GM18870 (cell line): Measurements from ENCODE around the gene GMEB2.
"Not testable (repeated sequence)": the region's sequence is repeated elsewhere in the genome, so short reads cannot be mapped to it uniquely, and the experiment has no call there.

Source experiments
- ATAC-seq: cut with Tn5 transposase; IDR thresholded peaks from one replicate; pipeline ENCODE4 v1.9.1; 2021; ENCODE audit warnings: moderate library complexity; ENCODE audit not compliant: unreplicated experiment

The GMEB2 gene

DNA sequence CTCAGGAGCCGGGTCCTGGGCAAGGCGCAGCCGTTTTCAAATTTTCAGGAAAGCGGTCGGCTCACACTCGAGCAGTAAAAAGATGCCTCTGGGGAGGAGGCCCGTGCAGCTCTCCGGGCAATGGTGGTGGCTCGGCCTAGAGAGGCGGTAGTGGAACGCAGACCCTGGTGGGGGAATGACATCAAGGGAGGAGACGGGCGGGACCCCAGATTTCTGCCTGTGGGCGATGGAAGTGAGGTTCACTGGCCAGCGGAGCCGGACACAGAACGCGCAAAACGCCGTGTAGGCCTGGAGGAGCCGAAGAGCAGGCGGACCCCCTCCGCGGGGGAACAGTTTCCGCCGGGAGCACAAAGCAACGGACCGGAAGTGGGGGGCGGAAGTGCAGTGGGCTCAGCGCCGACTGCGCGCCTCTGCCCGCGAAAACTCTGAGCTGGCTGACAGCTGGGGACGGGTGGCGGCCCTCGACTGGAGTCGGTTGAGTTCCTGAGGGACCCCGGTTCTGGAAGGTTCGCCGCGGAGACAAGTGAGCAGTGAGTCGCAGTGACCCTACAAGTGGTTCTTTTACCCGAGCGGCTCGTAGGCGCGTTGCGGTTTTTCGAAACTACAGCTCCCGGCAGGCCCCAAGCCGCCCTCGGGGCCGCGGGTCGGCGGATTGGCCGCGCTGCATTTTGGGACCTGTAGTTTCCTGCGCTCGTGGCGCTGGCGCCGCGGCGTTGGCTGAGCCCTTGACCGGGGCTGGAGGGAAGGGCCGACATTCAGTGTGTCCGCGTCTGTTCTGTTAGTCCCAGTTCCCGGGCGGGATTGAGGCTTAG is 31.2 kb upstream of the GMEB2 start, which contains the start of gene RTEL1:
Gene RTEL1 (plus strand): TSS at position 376 of the 812 bp plus-strand sequence. CDS start 1,091 bp downstream, outside the sequence.
- peak; percentile 77 for ATAC-seq

DNA sequence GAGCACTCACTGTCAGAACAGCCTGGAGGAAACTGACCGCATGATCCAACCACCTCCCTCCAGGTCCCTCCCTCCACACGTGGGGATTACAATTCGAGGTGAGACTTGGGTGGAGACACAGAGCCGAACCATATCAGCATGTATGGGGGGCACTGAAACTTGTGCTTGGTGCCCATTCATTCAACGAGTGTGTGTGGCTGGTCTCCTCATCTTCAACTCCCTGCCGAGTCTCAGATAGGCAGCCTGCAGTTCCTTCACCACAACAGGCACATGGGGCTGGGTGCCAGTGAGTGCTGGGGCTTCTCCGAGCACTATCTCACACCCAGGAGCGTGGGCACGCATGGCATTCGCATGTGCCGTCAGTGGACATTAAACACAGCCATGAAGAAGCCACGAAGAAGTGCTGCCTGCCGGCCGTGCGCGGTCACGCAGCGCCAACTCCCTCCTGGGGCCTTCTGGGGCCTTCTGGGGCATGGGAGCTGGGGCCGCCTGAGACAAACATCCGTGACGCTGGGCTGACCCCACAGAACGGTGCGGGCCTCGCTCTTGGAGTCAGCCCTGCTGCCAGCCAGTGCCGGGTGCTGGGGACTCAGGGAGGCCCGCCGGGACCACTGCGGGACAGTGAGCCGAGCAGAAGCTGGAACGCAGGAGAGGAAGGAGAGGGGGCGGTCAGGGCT is 30.5 kb upstream of the GMEB2 start:
- no peak for ATAC-seq

DNA sequence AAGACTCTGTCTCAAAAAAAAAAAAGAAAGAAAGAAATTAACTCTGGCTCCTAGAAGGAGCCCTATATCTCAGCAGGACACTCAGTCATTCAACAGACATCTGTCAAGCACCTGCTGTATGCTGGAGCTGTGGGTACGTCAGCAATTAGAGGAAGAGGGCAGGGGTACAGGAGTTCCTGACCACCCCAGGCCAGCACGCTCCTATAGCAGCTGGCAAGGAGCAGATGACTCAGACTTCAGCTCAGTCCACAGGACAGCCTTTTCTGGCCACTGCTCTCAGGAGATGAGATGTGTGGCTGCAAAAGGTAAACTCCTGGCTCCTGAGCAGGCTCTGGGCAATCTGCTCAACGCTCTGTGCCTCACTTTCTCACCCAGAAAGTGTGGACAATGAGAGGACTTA is 29.6 kb upstream of the GMEB2 start:
- no peak for ATAC-seq

DNA sequence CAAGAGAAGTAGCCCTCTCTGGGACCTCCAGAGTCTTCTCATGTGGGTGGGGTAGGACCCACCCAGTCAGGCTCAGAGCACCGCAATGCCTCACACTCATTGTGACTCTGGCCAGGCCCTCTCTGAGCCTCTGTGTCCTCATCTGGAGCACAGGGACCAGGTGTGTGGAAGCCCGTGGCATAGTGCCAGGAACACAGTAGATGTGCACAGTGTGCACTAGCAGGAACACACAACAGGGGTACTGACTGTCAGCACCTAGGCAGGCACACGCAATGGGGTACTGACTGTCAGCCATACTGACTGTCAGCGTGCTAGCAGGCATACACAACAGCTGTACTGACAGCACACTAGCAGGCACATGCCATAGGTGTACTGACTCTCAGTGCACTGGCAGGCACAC is 28.3 kb upstream of the GMEB2 start:
- ATAC-seq, result no peak

DNA sequence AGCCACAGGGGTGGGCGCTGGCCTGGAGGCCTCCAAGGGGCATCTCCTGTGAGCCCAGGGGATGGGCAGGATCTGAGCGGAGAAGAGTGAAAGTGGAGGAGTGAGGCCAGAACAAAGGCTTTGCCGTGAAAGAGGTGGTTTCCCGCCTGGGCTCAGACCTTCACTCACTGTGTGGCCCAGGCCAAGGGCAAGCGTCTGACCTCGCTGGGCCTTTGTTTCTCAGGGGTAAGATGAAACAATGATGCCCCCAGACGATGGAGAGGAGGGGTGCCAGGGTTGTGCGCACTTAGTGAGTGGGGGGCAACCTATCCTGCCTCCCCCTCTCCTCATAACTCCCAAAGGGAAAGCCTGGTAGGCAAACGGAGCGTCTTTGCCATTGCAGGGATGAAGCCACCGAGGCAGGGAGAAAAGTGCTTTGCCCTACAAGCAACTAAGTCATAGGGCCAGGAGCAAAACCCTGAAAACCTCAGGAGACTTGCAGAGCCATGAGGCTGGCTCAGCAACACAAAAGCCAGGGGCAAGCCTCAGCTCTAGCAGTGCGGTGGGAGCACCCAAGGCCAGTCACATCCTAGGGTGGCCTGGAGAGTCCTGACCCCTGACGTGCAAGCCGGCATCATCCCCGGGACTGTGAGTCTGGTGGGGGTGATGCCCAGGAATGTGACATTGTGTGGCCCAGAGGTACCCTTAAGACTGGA is 27.2 kb upstream of the GMEB2 start:
- no peak for ATAC-seq

DNA sequence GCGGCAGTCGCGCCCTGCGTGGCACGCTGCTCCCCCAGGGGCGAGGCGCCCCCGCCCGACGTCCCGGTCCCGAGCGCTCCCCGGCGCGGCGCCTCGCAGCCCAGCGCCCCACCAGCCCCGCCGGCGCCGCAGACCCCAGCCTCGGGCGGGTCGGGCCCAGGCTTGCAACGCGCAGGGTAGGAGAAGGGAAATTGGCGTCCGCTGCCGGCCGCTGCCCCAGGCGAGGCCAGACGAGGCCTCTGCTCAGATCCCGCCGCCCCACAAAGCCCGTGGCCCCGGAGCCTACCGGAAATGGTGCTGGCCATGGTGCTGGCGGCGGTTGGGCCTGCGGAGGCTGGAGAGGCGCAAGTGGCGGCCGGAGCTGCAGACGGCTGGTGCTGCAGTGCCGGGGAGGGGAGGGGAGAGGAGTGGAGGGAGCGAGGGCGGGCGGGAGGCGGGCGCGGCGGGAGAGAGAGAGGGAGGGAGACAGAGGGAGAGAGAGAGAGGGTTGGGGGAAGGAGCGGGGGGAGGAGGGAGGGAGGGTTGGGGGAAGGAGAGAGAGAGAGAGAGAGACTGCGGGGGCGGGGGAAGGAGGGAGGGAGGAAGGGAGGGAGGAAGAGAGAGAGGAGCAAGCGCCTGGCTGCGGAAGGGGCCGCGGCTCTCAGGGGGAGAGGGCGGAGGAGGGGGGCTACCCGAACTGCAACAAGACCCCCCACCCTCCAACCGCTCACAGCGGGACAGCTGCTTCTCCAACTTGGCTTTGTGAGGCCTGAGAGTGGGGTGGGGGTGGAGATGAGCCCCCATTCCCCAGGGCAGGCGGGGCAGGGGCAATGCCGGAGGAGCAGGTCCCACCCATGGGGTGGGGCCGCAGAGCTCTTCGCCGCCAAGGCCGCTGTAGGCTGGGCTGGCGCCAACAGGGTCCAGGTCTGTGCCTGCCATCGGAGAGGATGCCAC is 26.4 kb upstream of the GMEB2 start, which contains the start of gene STMN3:
Gene STMN3 (minus strand): TSS at position 384 of the 933 bp plus-strand sequence. CDS start 79 bp downstream, at position 305.
- no peak for ATAC-seq

DNA sequence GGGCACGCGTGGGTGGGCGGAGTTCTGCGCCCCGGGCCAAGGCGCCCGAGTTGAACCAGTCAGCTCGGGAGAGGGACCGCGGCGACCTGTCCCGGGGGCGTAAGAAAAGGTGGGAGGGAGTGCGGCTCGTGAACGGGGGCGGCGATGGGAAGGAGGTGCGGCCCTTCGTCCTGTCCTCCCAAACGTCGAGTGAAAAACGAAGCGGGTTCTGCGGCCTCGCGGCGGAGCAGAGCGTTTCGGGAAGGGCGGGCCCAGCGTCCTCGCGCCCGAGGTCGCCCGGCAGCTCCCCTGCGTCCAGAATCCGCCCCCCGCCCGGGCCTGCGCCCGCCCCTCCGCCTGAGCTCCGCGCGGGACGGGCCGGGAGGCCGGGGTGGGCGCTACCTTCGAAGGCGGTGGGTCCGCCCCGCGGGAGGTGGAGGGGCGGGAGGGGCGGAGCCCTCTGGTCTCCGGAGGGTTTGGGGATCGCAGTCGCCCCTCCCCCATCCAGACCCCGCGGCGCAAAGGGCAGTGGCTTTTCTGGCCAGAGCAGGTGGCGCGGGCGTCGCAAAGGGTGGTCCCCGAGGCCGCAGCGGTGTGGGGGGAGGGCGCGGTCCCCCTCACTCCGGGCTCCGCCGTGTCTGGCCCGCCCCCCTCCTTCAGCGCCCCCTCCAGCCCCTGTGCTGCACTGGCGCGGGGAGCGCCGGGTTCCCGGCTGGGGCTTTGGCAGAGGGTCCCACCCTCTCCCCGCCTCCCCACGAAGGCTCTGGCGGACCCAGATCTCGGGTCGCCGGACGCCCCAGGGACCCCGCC is 25.5 kb upstream of the GMEB2 start:
- ATAC-seq, result no peak

DNA sequence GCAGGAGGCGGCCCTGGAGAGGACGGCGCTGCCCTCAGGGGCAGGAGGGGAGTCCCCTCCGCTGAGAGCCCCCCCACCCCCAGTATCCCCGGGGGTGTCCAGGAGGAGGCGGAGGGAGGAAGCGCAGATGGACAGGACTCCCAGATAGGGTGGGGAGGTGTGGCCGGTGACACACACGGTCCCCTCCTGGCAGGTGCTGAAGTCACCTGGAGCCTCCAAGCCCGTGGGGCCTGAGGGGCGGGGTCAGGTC is 25.0 kb upstream of the GMEB2 start:
- no peak for ATAC-seq

DNA sequence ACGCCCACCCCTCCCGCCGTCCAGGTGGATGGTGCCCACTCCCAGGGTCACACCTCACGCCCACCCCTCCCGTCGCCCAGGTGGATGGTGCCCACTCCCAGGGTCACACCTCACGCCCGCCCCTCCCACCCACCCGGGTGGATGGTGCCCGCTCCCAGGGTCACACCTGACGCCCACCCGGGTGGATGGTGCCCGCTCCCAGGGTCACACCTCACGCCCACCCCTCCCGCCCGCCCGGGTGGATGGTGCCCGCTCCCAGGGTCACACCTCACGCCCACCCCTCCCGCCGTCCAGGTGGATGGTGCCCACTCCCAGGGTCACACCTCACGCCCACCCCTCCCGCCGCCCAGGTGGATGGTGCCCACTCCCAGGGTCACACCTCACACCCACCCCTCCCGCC is 23.6 kb upstream of the GMEB2 start:
- not testable (repeated sequence) for ATAC-seq

DNA sequence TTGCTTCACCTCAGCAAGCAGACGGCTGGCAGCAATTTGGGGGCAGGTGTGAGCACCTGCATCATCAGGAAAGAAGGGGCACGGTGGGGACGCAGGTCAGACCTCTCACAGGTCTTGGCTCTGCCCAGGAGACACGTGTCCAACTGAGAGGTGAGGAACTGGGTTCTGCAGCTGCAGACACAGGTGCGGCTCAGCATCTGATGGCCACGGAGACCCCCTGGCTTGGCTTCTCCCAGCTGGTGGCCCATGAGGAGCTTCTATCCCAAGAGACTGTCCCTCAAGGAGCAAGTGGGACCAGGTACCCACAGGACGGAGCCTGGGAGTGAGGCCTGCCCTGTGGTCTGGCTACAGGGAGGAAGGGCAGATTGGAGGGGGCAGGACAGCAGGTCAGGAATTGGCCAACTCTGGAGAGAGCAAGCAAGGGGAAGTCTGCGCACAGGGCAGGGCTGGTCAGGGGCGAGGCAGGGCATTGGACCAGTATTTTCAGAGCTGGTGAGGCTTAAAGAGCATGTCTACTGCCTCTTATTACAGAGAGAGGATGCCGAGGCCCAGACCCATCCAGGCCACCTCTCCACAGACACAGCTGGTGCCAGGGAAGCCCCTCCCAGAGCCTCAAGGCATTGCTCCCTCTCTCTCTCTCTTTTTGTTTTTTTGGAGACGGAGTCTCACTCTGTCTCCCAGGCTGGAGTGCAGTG is 22.1 kb upstream of the GMEB2 start:
- no peak for ATAC-seq

DNA sequence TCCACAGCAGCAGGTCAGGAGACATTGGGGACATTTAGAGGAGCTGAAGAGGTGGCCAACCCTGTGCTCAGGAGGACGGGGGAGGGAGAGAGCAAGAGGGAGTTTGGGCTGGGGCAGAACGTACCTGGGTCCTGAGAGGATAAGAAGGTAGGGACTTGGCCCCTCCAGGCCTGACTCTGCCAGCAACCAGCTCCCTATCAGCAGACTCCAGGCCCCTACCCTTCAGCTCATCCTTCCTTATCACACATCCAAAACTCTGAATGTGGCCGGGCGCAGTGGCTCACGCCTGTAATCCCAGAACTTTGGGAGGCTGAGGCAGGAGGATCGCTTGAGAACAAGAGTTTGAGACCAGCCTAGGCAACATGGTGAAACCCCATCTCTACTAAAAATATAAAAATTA is 21.3 kb upstream of the GMEB2 start:
- no peak for ATAC-seq

DNA sequence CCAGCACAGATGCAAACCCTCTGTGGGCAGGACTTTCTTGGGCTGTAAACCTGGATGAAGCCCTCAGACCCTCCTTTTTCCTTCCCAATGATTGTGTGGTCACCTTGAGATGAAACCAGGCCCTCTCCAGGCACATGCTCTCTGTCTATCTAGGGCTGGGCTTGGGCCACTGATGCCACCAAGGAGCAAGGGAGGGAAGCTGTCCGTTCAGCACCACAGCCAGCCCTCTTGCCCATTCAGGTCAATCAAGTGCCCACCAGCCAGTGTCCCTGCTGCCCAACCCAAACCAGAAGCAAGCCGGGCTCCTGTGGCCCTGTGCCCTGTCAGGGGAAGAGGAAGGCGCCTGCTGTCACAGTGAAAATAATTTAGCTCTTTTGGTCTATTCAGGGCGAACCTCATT is 18.3 kb upstream of the GMEB2 start:
- no peak for ATAC-seq

DNA sequence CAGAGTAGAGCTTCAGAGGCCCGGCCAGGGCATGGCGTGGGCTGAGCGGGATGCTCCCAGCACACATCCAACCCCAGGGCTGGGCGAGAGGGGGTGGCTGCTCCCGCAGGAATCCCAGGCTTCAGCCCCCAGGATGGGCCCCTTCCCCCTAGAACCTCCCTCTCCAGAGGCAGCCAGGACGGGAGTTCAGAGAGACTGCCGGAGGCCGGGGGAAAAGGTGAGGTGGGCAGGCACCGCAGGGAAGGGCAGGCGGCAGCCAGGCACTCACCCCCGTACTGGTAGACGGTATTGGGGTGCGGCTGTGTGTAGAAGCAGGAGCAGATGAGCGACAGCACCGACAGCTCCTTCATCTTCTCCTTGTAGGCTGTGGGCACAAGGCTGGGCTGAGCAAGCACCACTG is 17.0 kb upstream of the GMEB2 start:
- no peak for ATAC-seq

DNA sequence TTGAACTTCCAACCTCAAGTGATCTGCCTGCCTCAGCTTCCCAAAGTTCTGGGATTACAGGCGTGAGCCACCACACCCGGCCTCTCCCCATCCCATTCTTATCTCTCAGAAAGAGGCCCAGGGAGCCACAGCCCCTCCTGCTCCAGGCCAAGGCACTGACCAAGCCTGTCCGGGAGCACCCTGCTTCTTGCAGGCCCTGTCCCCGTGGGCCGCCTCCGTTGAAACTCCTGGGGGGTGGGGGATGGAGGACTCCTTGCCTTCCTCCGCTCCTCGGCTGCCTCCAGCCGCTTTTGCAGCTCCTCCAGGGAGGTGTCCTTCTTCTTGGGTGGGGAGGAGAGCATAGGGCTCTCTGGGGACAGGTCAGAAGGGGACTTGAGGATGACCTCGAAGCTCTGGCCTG is 16.6 kb upstream of the GMEB2 start:
- ATAC-seq, result no peak

DNA sequence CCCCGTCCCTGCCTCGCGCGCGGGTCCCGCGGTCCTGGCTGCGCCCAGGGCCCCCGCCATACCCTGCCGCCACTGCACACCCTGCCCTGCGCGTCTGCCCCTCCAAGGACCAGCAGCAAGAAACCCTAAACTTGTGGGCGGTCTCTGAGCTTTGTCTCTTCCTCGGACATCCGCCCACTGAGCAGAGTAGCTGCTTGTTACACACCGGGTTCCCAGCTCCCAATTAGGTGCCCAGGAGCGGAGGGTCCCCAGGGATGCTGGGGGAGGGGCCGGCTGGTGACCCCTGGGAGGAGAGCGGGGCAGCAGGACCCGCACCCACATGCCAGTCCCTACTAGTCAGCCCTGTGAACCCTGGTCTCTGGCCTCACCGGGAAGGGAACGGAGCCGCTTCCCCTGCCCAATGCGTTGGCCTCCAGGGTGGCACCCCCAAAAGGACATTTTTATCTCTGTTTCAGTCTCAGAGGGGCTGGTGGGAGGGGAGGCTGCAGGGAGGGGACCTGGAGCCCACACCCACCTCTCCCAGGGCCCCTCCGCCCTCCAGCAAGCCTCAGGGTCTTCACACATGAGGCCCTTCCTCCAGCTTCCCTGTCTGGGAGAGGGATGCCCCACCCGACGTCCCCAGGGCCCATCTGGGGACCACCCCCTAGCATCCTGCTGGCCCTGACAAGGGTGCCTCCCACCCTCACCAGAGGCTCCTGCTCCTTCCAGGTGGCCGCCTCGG is 15.8 kb upstream of the GMEB2 start:
- ATAC-seq, result no peak

DNA sequence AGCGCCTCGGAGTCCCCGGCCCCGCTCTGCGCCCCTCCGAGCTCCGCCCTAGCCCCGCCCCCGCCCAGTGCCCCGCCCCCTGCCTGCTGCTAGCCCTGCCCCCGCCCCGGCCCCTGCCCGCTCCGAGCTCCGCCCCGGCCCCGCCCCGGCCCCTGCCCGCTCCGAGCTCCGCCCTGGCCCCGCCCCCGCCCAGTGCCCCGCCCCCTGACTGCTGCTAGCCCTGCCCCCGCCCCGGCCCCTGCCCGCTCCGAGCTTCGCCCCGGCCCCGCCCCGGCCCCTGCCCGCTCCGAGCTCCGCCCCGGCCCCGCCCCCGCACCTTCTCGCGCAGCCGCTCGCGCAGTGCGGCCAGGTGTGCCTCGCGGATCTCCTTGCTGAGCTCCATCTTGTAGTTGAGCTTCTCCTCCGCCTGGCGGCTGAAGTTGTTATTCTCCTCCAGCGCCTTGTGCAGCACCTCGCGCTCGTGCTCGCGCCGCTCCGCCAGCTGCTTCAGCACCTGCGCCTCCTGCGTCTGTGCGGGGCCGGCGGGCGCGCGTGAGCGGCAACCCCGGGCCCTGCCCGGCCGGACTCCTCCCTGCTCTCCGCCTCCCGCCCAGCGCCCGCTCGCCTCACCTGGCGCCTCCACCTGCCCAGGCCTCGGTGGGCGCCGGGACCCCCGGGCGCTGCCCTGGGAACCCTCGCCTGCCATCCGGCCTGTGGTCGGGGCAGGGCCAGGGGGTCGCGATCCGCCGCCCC is 15.1 kb upstream of the GMEB2 start:
- peak; percentile 40 for ATAC-seq

DNA sequence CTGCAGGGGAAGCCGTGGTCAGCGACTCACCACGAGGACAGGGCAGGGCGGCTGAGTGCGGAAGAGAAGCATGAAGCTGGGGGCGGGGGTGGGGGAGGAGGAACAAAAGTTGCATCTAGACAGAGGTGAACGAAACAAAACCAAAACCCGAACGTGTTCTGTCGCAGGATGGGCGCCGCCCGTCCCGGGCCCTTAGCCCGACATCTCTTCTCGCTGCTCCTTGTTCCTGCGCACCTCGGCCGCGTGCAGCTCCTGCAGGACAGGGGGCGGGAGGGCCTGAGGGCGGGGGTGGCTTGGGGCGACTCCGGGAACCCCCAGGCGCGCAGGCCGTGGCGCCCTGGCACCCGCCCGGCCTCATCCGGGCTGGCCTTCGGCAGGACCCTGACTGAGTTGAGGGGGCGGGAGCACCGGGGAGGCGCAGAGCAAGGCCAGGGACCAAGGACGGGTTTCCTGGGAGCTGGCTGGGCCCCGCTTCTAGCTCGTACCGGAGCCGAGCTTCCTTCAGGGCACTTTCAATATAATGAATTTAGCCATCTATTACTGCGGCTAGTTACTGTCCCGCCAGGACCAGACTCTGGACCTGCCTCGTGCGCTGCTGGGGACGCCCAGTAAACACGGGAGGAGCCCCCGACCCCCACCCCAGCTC is 14.4 kb upstream of the GMEB2 start:
- ATAC-seq, result no peak

DNA sequence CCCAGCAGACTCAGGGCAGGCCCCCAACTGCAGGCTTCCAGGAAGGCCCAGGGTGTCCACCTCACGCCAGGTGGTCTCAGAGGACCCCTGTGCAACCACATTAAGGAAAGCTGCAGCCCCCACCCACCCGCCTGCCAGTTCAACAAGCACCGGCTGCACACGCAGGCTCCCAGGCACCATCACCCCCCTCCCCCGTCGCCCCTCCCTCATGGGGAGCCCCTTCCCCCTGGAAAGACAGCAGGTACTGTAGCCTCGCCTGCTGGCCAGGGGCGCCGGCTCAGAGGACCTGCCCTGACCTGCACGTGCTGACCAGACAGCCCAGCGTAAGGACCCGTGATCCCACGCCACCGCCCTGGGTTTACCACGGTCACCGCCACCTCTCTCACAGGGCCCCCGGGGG is 13.8 kb upstream of the GMEB2 start:
- not testable (repeated sequence) for ATAC-seq
